GM19193 (cell line): Measurements from ENCODE around the gene AATF.

Experiments
- POLR2A ChIP-seq: IDR thresholded peaks from 4 replicates; pipeline ENCODE4 v1.6.1; 2011; ENCODE audit not compliant: insufficient read depth, insufficient read length; ENCODE audit errors: extremely low read depth

Gene AATF

GRCh38 chr17:36948717-36949460 is at the start of gene AATF:
TSS of gene AATF (plus strand) at chr17:36948954. CDS start at chr17:36949126, 172 bp downstream.
- peak; percentile 93 for TF ChIP-seq POLR2A

- TF ChIP-seq POLR2A: no peak
These were observed 49.2 kb upstream of the AATF start for GRCh38 chr17:36899250-36900159.

- TF ChIP-seq POLR2A: no peak
These were observed 48.6 kb upstream of the AATF start for GRCh38 chr17:36900160-36900512.

- TF ChIP-seq POLR2A: no peak
These were observed 47.2 kb upstream of the AATF start for GRCh38 chr17:36901506-36901905.

- no peak for TF ChIP-seq POLR2A
These were observed 41.3 kb upstream of the AATF start for GRCh38 chr17:36907407-36907806.

- no peak for TF ChIP-seq POLR2A
These were observed 38.2 kb upstream of the AATF start for GRCh38 chr17:36910513-36910912.

GRCh38 chr17:36911001-36911400 is 37.8 kb upstream of the AATF start:
- TF ChIP-seq POLR2A: no peak

- no peak for TF ChIP-seq POLR2A
These were observed 35.6 kb upstream of the AATF start for GRCh38 chr17:36913132-36913531.

- TF ChIP-seq POLR2A: no peak
These were observed 30.5 kb upstream of the AATF start for GRCh38 chr17:36918211-36918691.

GRCh38 chr17:36919407-36919968 is 29.3 kb upstream of the AATF start:
- TF ChIP-seq POLR2A: no peak

- no peak for TF ChIP-seq POLR2A
These were observed 28.4 kb upstream of the AATF start for GRCh38 chr17:36920032-36921005.

GRCh38 chr17:36921095-36921851 is 27.5 kb upstream of the AATF start:
- TF ChIP-seq POLR2A: no peak

GRCh38 chr17:36922175-36922574 is 26.6 kb upstream of the AATF start:
- no peak for TF ChIP-seq POLR2A
